ENCODE data around the gene ZNF32.

Gene ZNF32

DNA sequence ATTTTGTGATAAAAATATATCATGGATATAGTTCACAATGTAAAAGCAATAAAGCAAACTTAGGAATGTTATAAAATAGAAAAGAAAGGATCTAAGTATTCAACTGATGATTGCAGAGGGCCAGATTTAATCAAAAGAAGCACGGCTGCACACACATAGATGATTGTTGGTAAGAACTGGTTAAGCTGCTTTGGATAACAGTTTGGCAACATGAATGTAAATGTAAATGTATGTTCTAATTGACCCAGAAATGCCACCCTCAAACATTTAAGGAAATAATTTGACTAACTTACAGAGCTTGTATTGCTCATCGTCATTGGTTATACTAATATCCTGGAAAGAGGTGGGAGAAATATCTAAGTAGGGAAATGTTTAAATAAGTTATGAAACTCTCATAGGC lies 29.3 kb downstream of the ZNF32 start:
- no peak overlapping the region for H3K9ac ChIP-seq (ENCODE audit: low read length)
- peaks cover 25% of the 10 kb centered on the region; the same call in 1 of the 2 replicates for H3K9me3 ChIP-seq (ENCODE audit: insufficient read depth, low read length)
- peaks cover 30% of the 10 kb centered on the region for H3K36me3 ChIP-seq (ENCODE audit: low read length)
- H3K4me2 ChIP-seq (ENCODE audit: low read depth, low read length, poor library complexity, severe bottlenecking) = no peak overlapping the region
- no peak overlapping the region for H3K4me3 ChIP-seq (ENCODE audit: insufficient read depth, low read length, poor library complexity, severe bottlenecking)
- H3K27me3 ChIP-seq (ENCODE audit: low read length) = no peaks in the 10 kb centered on the region
- H4K20me1 ChIP-seq (ENCODE audit: low read depth, low read length) = no peaks in the 10 kb centered on the region
- no peaks in the 10 kb centered on the region for H3K79me2 ChIP-seq (ENCODE audit: insufficient read depth, low read length)
- H3K9me2 ChIP-seq (replicated peaks; ENCODE audit: insufficient read depth, low read length) = no peaks in the 10 kb centered on the region
- no peaks in the 10 kb centered on the region for H3F3A ChIP-seq (ENCODE audit: insufficient read depth)
- no peak for TF ChIP-seq EZH2phosphoT487 (conservative IDR thresholded peaks at IDR 0.05; ENCODE audit: low read length)
- TF ChIP-seq, protein P1, sequence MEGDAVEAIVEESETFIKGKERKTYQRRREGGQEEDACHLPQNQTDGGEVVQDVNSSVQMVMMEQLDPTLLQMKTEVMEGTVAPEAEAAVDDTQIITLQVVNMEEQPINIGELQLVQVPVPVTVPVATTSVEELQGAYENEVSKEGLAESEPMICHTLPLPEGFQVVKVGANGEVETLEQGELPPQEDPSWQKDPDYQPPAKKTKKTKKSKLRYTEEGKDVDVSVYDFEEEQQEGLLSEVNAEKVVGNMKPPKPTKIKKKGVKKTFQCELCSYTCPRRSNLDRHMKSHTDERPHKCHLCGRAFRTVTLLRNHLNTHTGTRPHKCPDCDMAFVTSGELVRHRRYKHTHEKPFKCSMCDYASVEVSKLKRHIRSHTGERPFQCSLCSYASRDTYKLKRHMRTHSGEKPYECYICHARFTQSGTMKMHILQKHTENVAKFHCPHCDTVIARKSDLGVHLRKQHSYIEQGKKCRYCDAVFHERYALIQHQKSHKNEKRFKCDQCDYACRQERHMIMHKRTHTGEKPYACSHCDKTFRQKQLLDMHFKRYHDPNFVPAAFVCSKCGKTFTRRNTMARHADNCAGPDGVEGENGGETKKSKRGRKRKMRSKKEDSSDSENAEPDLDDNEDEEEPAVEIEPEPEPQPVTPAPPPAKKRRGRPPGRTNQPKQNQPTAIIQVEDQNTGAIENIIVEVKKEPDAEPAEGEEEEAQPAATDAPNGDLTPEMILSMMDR (IDR thresholded peaks at IDR 0.05; ENCODE audit: insufficient read depth, low read length, poor library complexity, severe bottlenecking) = no peak
- no peak overlapping the region for H2AFZ ChIP-seq (ENCODE audit: low read depth, low read length, severe bottlenecking)
- H3K27ac ChIP-seq (ENCODE audit: low read depth, low read length) = no peak overlapping the region

DNA sequence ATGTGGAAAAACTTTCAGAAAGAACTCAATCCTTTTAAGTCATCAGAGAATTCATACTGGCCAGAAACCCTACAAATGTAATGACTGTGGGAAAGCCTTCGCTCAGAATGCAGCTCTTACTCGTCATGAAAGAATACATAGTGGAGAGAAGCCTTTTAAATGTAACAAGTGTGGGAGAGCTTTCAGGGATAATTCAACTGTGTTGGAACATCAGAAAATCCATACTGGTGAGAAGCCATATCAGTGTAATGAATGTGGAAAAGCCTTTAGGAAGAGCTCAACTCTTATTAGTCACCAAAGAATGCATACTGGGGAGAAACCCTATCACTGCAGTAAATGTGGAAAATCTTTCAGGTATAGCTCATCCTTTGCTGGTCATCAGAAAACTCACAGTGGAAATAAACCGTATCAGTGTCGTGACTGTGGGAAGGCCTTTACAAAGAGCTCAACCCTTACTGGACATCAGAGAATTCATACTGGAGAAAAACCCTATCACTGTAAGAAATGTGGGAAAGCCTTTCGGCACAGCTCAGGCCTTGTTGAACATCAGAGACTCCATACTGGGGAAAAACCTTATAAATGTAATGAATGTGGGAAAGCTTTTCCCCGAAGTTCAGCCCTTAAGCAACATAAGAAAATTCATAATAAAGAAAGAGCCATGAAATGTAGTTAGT lies 31.8 kb downstream of the ZNF32 start:
- Histone ChIP-seq H3K36me3 (ENCODE audit: low read length) (peaks cover 51% of the 10 kb centered on the region), H3K9ac (ENCODE audit: low read length) (no peak overlapping the region), H2AFZ (ENCODE audit: low read depth, low read length, severe bottlenecking) (no peak overlapping the region), H3K79me2 (ENCODE audit: insufficient read depth, low read length) (no peaks in the 10 kb centered on the region), H3F3A (ENCODE audit: insufficient read depth) (no peaks in the 10 kb centered on the region), H3K4me3 (ENCODE audit: insufficient read depth, low read length, poor library complexity, severe bottlenecking) (no peak overlapping the region), H3K27me3 (ENCODE audit: low read length) (no peaks in the 10 kb centered on the region), H3K9me3 (ENCODE audit: insufficient read depth, low read length) (peaks cover 25% of the 10 kb centered on the region; the same call in 1 of the 2 replicates), H3K9me2 (replicated peaks; ENCODE audit: insufficient read depth, low read length) (no peaks in the 10 kb centered on the region), H3K4me2 (ENCODE audit: low read depth, low read length, poor library complexity, severe bottlenecking) (no peak overlapping the region), H4K20me1 (ENCODE audit: low read depth, low read length) (no peaks in the 10 kb centered on the region), H3K27ac (ENCODE audit: low read depth, low read length) (no peak overlapping the region)
- TF ChIP-seq, protein P1 (IDR thresholded peaks at IDR 0.05; ENCODE audit: insufficient read depth, low read length, poor library complexity, severe bottlenecking) = no peak
- no peak for TF ChIP-seq EZH2phosphoT487 (conservative IDR thresholded peaks at IDR 0.05; ENCODE audit: low read length)

DNA sequence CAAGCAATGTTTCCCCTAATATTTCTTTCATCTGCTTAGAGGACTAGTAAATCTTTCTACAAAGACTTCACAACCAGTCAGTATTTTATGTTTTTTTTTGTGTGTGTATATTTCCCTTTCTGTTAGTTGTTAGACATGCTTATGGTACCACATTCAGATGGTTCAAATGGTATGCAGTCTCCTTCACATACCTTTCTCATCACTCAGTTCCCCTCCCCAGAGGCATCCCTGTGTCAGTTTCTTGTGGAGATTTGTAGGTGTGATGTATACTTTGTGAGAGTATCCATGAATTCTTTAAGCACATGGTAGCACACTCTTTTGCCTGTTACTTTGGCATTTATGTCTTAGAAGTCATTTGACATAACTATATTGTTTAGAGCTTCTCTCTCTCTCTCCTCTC lies 38.0 kb downstream of the ZNF32 start:
- Histone ChIP-seq H3K9ac (ENCODE audit: low read length) (no peak overlapping the region), H3K4me2 (ENCODE audit: low read depth, low read length, poor library complexity, severe bottlenecking) (no peak overlapping the region), H3K79me2 (ENCODE audit: insufficient read depth, low read length) (no peaks in the 10 kb centered on the region), H3K27ac (ENCODE audit: low read depth, low read length) (no peak overlapping the region), H3K4me3 (ENCODE audit: insufficient read depth, low read length, poor library complexity, severe bottlenecking) (no peak overlapping the region), H4K20me1 (ENCODE audit: low read depth, low read length) (no peaks in the 10 kb centered on the region), H2AFZ (ENCODE audit: low read depth, low read length, severe bottlenecking) (no peak overlapping the region), H3K9me3 (ENCODE audit: insufficient read depth, low read length) (peaks cover 1% of the 10 kb centered on the region; the same call in 1 of the 2 replicates), H3K27me3 (ENCODE audit: low read length) (no peaks in the 10 kb centered on the region), H3F3A (ENCODE audit: insufficient read depth) (0 out of 2 replicates have a peak, but pooled peaks cover 8% of the 10 kb centered on the region), H3K36me3 (ENCODE audit: low read length) (peaks cover 46% of the 10 kb centered on the region), H3K9me2 (replicated peaks; ENCODE audit: insufficient read depth, low read length) (no peaks in the 10 kb centered on the region)
- no peak for TF ChIP-seq EZH2phosphoT487 (conservative IDR thresholded peaks at IDR 0.05; ENCODE audit: low read length)
- TF ChIP-seq, protein P1 (IDR thresholded peaks at IDR 0.05; ENCODE audit: insufficient read depth, low read length, poor library complexity, severe bottlenecking) = no peak
